ENCODE measurements around the gene FANCF.

DNA sequence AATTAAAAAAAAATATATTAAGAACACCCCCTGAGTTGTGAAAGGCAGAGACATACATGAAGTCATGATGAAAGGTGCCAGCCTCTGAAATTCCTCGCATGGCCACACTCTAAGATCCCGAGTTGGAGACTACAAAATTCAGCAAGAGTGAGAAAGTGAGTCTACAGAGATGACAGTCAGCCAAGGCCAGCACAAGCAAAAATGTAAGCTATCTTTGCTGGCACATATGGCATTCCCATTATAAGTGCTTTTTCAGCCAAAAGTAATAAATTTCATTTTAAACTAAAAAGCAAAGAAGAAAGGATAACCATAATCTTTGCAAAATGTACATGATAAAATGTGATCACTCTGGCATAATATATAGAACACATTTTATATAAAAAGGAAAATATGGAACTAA, 40.6 kb downstream of the FANCF start:
- TF ChIP-seq POLR2AphosphoS5 (IDR thresholded peaks at IDR 0.05) (no peak), EZH2 (IDR thresholded peaks at IDR 0.05; ENCODE audit: borderline replicate concordance, insufficient read depth, low read length, poor library complexity, severe bottlenecking) (no peak), EP300 (conservative IDR thresholded peaks at IDR 0.05; ENCODE audit: poor library complexity, severe bottlenecking) (no peak), TAF1 (IDR thresholded peaks at IDR 0.05; ENCODE audit: low read depth) (no peak), SMC3 (conservative IDR thresholded peaks at IDR 0.05; ENCODE audit: poor library complexity) (no peak)
- TF ChIP-seq, protein P1, sequence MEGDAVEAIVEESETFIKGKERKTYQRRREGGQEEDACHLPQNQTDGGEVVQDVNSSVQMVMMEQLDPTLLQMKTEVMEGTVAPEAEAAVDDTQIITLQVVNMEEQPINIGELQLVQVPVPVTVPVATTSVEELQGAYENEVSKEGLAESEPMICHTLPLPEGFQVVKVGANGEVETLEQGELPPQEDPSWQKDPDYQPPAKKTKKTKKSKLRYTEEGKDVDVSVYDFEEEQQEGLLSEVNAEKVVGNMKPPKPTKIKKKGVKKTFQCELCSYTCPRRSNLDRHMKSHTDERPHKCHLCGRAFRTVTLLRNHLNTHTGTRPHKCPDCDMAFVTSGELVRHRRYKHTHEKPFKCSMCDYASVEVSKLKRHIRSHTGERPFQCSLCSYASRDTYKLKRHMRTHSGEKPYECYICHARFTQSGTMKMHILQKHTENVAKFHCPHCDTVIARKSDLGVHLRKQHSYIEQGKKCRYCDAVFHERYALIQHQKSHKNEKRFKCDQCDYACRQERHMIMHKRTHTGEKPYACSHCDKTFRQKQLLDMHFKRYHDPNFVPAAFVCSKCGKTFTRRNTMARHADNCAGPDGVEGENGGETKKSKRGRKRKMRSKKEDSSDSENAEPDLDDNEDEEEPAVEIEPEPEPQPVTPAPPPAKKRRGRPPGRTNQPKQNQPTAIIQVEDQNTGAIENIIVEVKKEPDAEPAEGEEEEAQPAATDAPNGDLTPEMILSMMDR (IDR thresholded peaks at IDR 0.05; ENCODE audit: poor library complexity, severe bottlenecking) = no peak
- TF ChIP-seq, protein P2, sequence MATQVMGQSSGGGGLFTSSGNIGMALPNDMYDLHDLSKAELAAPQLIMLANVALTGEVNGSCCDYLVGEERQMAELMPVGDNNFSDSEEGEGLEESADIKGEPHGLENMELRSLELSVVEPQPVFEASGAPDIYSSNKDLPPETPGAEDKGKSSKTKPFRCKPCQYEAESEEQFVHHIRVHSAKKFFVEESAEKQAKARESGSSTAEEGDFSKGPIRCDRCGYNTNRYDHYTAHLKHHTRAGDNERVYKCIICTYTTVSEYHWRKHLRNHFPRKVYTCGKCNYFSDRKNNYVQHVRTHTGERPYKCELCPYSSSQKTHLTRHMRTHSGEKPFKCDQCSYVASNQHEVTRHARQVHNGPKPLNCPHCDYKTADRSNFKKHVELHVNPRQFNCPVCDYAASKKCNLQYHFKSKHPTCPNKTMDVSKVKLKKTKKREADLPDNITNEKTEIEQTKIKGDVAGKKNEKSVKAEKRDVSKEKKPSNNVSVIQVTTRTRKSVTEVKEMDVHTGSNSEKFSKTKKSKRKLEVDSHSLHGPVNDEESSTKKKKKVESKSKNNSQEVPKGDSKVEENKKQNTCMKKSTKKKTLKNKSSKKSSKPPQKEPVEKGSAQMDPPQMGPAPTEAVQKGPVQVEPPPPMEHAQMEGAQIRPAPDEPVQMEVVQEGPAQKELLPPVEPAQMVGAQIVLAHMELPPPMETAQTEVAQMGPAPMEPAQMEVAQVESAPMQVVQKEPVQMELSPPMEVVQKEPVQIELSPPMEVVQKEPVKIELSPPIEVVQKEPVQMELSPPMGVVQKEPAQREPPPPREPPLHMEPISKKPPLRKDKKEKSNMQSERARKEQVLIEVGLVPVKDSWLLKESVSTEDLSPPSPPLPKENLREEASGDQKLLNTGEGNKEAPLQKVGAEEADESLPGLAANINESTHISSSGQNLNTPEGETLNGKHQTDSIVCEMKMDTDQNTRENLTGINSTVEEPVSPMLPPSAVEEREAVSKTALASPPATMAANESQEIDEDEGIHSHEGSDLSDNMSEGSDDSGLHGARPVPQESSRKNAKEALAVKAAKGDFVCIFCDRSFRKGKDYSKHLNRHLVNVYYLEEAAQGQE (IDR thresholded peaks at IDR 0.05; ENCODE audit: borderline replicate concordance) = no peak
